ENCODE results near the gene GMNN.
"Not testable (repeated sequence)": the region's sequence is repeated elsewhere in the genome, so short reads cannot be mapped to it uniquely, and the experiment has no call there.

GMNN gene

GRCh38 chr6:24761851-24762250 is 12.9 kb upstream of the GMNN start:
- TF ChIP-seq, protein P1, sequence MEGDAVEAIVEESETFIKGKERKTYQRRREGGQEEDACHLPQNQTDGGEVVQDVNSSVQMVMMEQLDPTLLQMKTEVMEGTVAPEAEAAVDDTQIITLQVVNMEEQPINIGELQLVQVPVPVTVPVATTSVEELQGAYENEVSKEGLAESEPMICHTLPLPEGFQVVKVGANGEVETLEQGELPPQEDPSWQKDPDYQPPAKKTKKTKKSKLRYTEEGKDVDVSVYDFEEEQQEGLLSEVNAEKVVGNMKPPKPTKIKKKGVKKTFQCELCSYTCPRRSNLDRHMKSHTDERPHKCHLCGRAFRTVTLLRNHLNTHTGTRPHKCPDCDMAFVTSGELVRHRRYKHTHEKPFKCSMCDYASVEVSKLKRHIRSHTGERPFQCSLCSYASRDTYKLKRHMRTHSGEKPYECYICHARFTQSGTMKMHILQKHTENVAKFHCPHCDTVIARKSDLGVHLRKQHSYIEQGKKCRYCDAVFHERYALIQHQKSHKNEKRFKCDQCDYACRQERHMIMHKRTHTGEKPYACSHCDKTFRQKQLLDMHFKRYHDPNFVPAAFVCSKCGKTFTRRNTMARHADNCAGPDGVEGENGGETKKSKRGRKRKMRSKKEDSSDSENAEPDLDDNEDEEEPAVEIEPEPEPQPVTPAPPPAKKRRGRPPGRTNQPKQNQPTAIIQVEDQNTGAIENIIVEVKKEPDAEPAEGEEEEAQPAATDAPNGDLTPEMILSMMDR (IDR thresholded peaks at IDR 0.05; ENCODE audit: low read depth, low read length, missing control alignments) = no peak

DNA sequence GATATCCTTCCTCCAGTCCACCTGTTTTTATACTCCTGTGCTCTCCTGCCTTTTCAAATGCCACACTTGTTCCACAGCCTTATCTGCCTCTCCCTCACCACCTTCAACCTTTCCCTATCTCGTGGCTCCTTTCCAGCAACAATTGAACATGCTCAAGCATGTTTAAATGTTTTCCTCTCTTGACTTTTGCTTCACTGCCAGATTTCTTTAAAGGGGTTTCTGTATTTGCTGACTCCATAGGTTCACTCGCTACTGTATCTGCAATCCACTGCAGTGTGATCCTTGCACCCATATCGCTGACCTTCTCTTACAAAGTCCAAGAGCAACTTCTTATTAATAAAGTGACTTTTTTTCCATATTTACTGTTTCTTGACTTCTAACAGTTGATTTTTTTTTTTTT is 11.2 kb upstream of the GMNN start:
- TF ChIP-seq, protein P1 (IDR thresholded peaks at IDR 0.05; ENCODE audit: low read depth, low read length, missing control alignments) = no peak
- H3K4me3 ChIP-seq (ENCODE audit: low read depth, low read length) = no peak overlapping the region
- DNase-seq (ENCODE audit: low read depth) = no peak

More at GRCh38 chr6:24761851-24762250, 12.9 kb upstream of the GMNN start:
- H3K4me3 ChIP-seq (ENCODE audit: low read depth, low read length) = no peak overlapping the region
- no peak for DNase-seq (ENCODE audit: low read depth)

DNA sequence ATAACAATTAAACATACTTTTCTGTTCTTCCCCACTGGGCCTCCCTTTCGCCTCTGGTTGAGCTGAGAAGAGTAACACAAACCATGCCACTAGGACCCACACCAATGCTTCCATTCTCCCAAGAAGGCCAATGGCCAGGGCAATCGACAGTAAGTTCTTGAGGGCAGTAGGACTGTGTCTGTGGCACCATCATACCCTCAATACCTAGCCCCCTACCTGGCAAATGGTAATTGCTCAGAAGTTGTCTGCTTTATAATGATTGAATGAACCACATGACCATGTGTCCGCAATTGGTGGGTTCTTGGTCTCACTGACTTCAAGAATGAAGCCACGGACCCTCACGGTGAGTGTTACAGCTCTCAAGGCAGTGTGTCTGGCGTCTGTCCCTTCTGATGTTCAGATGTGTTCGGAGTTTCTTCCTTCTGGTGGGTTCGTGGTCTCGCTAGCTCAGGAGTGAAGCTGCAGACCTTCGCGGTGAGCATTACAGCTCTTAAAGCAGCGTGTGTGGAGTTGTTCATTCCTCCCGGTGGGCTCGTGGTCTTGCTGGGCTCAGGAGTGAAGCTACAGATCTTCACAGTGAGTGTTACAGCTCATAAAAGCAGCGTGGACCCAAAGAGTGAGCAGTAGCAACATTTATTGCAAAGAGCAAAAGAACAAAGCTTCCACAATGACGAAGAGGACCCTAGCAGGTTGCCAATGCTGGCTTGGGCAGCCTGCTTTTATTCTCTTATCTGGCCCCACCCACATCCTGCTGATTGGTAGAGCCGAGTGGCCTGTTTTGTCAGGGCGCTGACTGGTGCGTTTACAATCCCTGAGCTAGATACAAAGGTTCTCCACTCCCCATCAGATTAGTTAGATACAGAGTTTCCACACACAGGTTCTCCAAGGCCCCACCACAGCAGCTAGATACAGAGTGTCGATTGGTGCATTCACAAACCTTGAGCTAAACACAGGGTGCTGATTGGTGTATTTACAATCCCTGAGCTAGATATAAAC is 9.6 kb upstream of the GMNN start:
- not testable (repeated sequence) for DNase-seq (ENCODE audit: low read depth); H3K4me3 ChIP-seq (ENCODE audit: low read depth, low read length)

DNA sequence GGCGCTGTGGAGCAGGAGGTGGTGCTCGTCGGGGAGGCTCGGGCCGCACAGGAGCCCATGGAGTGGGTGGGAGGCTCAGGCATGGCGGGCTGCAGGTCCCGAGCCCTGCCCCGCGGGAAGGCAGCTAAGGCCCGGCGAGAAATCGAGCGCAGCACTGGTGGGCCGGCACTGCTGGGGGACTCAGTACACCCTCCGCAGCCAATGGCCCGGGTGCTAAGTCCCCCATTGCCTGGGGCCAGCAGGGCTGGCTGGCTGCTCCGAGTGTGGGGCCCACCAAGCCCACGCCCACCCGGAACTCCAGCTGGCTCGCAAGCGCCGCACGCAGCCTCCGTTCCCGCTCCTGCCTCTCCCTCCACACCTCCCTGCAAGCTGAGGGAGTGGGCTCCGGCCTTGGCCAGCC is 8.8 kb upstream of the GMNN start:
- H3K4me3 ChIP-seq (ENCODE audit: low read depth, low read length); DNase-seq (ENCODE audit: low read depth): not testable (repeated sequence)

DNA sequence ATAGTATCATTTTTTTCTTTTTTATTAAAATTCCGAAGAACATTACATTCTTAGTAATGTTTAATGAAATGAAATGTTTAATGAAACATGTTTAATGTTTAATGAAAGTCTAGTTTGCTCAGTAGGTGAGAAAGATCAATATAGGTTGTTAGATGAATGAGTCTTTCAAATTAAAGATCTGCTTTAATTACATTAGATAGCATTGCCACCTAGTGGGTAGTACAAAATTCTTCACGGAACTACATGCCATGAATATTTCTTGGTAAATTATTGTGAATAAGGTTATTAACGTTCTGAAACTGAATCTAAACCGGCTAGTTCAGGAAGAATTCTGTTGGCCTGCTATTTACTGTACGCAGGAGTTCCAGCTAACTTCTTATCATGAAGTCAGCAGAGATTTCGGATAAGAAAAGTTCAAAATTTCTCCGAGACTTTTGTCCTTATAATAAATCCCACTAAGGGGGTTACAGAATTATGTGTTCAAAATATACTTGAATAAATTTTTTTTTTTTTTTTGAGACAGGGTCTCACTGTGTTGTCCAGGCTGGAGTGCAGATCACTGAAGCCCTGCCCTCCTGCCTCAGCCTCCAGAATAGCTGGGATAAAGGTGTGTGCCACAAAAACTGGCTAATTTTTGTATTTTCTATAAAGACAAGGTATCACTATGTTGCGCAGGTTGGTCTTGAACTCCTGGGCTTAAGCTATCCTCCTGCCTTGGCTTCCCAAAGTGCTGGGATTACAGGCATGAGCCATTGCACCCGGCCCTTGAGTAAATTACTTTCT is 7.9 kb upstream of the GMNN start:
- no peak overlapping the region for H3K4me3 ChIP-seq (ENCODE audit: low read depth, low read length)
- no peak for DNase-seq (ENCODE audit: low read depth)
- TF ChIP-seq, protein P1 (IDR thresholded peaks at IDR 0.05; ENCODE audit: low read depth, low read length, missing control alignments) = peak; percentile 35

DNA sequence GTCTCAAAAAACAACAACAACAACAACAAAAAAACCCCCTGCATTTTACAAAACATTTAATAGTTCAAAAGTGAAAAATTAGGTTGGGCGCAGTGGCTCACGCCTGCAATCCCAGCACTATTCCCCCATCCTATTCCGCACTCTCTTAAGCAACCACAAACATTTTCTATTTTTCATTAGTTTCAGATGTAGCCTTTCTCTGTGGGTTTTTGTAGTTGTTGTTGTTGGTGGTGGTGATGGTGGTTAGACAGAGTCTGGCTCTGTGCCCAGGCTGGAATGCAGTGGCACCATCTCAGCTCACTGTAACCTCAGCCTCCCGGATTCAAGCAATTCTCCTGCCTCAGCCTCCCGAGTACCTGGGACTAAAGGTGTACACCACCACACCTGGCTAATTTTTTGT is 6.4 kb upstream of the GMNN start:
- TF ChIP-seq, protein P1 (IDR thresholded peaks at IDR 0.05; ENCODE audit: low read depth, low read length, missing control alignments) = no peak
- DNase-seq (ENCODE audit: low read depth) = no peak
- H3K4me3 ChIP-seq (ENCODE audit: low read depth, low read length) = no peak overlapping the region

DNA sequence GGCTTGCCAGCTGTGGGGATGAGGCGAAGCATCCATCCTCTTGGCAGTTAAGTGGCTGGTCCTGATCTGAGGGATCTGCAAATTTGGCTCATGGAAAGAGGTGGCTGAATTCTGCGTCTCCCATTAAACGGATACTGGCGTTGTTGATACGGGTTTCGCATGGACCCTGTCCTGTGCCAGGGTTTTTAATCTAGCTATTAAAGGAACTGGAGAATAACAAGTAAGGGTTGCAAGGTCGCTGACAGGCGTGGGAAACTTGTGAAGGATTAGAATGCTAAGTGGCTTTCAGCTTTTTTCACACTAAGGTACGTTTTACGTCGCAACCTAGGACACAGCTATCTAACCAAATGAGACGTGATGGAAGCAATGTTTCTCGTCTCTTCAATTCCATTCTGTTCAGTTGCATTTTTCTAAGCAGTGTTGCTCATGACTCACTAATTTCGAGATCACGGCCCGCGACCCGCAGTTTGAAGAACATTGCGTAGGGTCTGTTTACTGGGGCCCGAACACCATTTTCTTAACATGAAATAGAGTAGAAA is 852 bp downstream of the GMNN start:
- TF ChIP-seq, protein P1 (IDR thresholded peaks at IDR 0.05; ENCODE audit: low read depth, low read length, missing control alignments) = no peak
- no peak for DNase-seq (ENCODE audit: low read depth)
- H3K4me3 ChIP-seq (ENCODE audit: low read depth, low read length) = peak overlapping the region; percentile 79
